ENCODE measurements around the gene SHC2. TPM values are rescaled to one million over a fixed set of nuclear protein-coding genes. Genes with fewer than 3 reads are reported as not detected.

Gene SHC2
- total RNA-seq, 1 experiment from 2014 or later, result 6.7 TPM

- TF ChIP-seq POLR2AphosphoS5 (IDR thresholded peaks at IDR 0.05; ENCODE audit: low read depth, low read length) (no peak), TCF7L2 (IDR thresholded peaks at IDR 0.05; ENCODE audit: low read depth, low read length) (no peak), SIN3A (IDR thresholded peaks at IDR 0.05; ENCODE audit: borderline replicate concordance, insufficient read depth, low read depth, low read length) (no peak), CTCF (IDR thresholded peaks at IDR 0.05) (no peak)
- TF ChIP-seq, protein P1, sequence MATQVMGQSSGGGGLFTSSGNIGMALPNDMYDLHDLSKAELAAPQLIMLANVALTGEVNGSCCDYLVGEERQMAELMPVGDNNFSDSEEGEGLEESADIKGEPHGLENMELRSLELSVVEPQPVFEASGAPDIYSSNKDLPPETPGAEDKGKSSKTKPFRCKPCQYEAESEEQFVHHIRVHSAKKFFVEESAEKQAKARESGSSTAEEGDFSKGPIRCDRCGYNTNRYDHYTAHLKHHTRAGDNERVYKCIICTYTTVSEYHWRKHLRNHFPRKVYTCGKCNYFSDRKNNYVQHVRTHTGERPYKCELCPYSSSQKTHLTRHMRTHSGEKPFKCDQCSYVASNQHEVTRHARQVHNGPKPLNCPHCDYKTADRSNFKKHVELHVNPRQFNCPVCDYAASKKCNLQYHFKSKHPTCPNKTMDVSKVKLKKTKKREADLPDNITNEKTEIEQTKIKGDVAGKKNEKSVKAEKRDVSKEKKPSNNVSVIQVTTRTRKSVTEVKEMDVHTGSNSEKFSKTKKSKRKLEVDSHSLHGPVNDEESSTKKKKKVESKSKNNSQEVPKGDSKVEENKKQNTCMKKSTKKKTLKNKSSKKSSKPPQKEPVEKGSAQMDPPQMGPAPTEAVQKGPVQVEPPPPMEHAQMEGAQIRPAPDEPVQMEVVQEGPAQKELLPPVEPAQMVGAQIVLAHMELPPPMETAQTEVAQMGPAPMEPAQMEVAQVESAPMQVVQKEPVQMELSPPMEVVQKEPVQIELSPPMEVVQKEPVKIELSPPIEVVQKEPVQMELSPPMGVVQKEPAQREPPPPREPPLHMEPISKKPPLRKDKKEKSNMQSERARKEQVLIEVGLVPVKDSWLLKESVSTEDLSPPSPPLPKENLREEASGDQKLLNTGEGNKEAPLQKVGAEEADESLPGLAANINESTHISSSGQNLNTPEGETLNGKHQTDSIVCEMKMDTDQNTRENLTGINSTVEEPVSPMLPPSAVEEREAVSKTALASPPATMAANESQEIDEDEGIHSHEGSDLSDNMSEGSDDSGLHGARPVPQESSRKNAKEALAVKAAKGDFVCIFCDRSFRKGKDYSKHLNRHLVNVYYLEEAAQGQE (IDR thresholded peaks at IDR 0.05; ENCODE audit: insufficient read depth in 1 of 2, low read depth in 2 of 2, low read length in 1 of 2), result no peak
- no peaks in the 10 kb centered on the region for H3K4me1 ChIP-seq (ENCODE audit: control insufficient read depth, insufficient read depth, low read length)
- intact Hi-C loops (cut with micrococcal nuclease; ENCODE audit: unreplicated experiment), result no loop called here
- DNase-seq (ENCODE audit: low read depth, low spot score), result no peak
- H3K27ac ChIP-seq (ENCODE audit: low read length), result no peak overlapping the region
- BruUV-seq (replicated peaks), result no TSS peak
- in situ Hi-C loops (cut with HindIII; ENCODE audit: low pct_unique_long_range_greater_than_20kb, low sequenced_read_pairs), result no loop called here
- H3K27me3 ChIP-seq (ENCODE audit: control insufficient read depth, insufficient read depth, low read length), result no peaks in the 10 kb centered on the region
- ChIA-PET POLR2A (no interaction called here), CTCF (no interaction called here)
- H3K36me3 ChIP-seq (ENCODE audit: control insufficient read depth, insufficient read depth, low read length), result no peaks in the 10 kb centered on the region
- no peaks in the 10 kb centered on the region for H3K9me3 ChIP-seq (ENCODE audit: control insufficient read depth, insufficient read depth, low read depth, low read length)
- ATAC-seq, result no peak
- H3K4me3 ChIP-seq (ENCODE audit: low read depth in 2 of 2, low read length in 2 of 2), result no peak overlapping the region
Observed at GRCh38 chr19:442085-442484, 18.7 kb downstream of the SHC2 start.

- CTCF ChIA-PET, result no interaction called here
- DNase-seq (ENCODE audit: low read depth, low spot score) (no peak), ATAC-seq (no peak)
- H3K27me3 ChIP-seq (ENCODE audit: control insufficient read depth, insufficient read depth, low read length), result no peaks in the 10 kb centered on the region
- POLR2A ChIA-PET, result no interaction called here
- in situ Hi-C loops (cut with HindIII; ENCODE audit: low pct_unique_long_range_greater_than_20kb, low sequenced_read_pairs), result no loop called here
- TF ChIP-seq CTCF (IDR thresholded peaks at IDR 0.05), result no peak
- intact Hi-C loops (cut with micrococcal nuclease; ENCODE audit: unreplicated experiment), result no loop called here
- BruUV-seq (replicated peaks), result no TSS peak
- no peaks in the 10 kb centered on the region for H3K9me3 ChIP-seq (ENCODE audit: control insufficient read depth, insufficient read depth, low read depth, low read length)
- no peak overlapping the region for H3K27ac ChIP-seq (ENCODE audit: low read length)
- H3K4me3 ChIP-seq (ENCODE audit: low read depth in 2 of 2, low read length in 2 of 2), result no peak overlapping the region
- H3K4me1 ChIP-seq (ENCODE audit: control insufficient read depth, insufficient read depth, low read length), result no peaks in the 10 kb centered on the region
- no peaks in the 10 kb centered on the region for H3K36me3 ChIP-seq (ENCODE audit: control insufficient read depth, insufficient read depth, low read length)
Observed at GRCh38 chr19:441213-441836, 19.5 kb downstream of the SHC2 start.
